Neural cell (in vitro differentiated cells): ENCODE data around the gene LARGE1.

Experiments
- CTCF ChIP-seq: fragments of 450-650 bp; IDR thresholded peaks from 2 replicates; pipeline ENCODE4 v1.5.1; 2014; ENCODE audit warnings: antibody characterized with exemption, mild to moderate bottlenecking, moderate library complexity; ENCODE audit not compliant: poor library complexity, severe bottlenecking
- MXI1 ChIP-seq: fragments of 450-650 bp; conservative IDR thresholded peaks from 2 replicates; pipeline ENCODE4 v1.6.1; 2014; ENCODE audit warnings: antibody characterized with exemption, mild to moderate bottlenecking; ENCODE audit not compliant: poor library complexity, severe bottlenecking
- POLR2AphosphoS5 ChIP-seq: IDR thresholded peaks from 2 replicates; pipeline ENCODE4 v1.6.1; 2012
- REST ChIP-seq: IDR thresholded peaks from 2 replicates; pipeline ENCODE4 v1.6.1; 2012; ENCODE audit warnings: borderline replicate concordance
- SMC3 ChIP-seq: fragments of 450-650 bp; conservative IDR thresholded peaks from 2 replicates; pipeline ENCODE4 v1.6.1; 2014; ENCODE audit warnings: antibody characterized with exemption, mild to moderate bottlenecking, moderate library complexity; ENCODE audit not compliant: poor library complexity
- TAF1 ChIP-seq: IDR thresholded peaks from 2 replicates; pipeline ENCODE4 v1.6.1; 2012; ENCODE audit warnings: low read depth

- TF ChIP-seq SMC3, result no peak
- TF ChIP-seq POLR2AphosphoS5, result no peak
- TF ChIP-seq MXI1, result no peak
- no peak for TF ChIP-seq CTCF
- TF ChIP-seq REST, result no peak
- TF ChIP-seq TAF1, result no peak
Measured at GRCh38 chr22:33224841-33225240, 695.4 kb downstream of the LARGE1 start.
